Endothelial cell of umbilical vein (primary cell): ENCODE results near the gene CA11. TPM values are rescaled to one million over a fixed set of nuclear protein-coding genes. Genes with fewer than 3 reads are reported as not detected.

Source experiments
- BruUV-seq: library from RNA; stranded (reverse); fragments of 400-500 nt; replicated peaks from 2 replicates; lab custom pipeline; 2021; lab: Mats Ljungman, UMichigan
- CTCF ChIA-PET: fragments of 300-600, 350-600 bp; sonication (Branson Sonifier 250); formaldehyde crosslinking; loops from one replicate; lab custom pipeline; 2021; ENCODE audit warnings: antibody characterized with exemption, inconsistent platforms; lab: Charles Lee
- POLR2A ChIA-PET: fragments of 300-600, 350-600 bp; sonication (Branson Sonifier 250); formaldehyde crosslinking; loops from one replicate; lab custom pipeline; 2021; ENCODE audit warnings: antibody characterized with exemption, inconsistent platforms; lab: Charles Lee
- DNase-seq: peaks from one replicate; pipeline ENCODE4 v3.0.0-alpha.2; 2011; ENCODE audit warnings: low read depth, low spot score
- FAIRE-seq: peaks from 2 replicates; lab custom pipeline; 2011; peaks lifted over from hg19 to GRCh38; lab: Jason Lieb, UNC
- H2AFZ ChIP-seq: 2 replicates; pipeline ENCODE4 v1.6.0; 2012; ENCODE audit warnings: low read depth, low read length, control low read depth, inconsistent platforms
- H3K27ac ChIP-seq: 2 replicates; pipeline ENCODE4 v1.5.1; 2011; ENCODE audit warnings: low read depth, mild to moderate bottlenecking, control low read depth, low read length, moderate library complexity; ENCODE audit not compliant: insufficient read depth
- H3K27me3 ChIP-seq, 2 experiments: 2 replicates each; pipeline versions ENCODE4 v1.6.0 to v1.6.1; 2011; ENCODE audit warnings: low read length in 2 of 2, mixed read lengths in 1 of 2; ENCODE audit not compliant: control insufficient read depth in 2 of 2, insufficient read depth in 2 of 2
- H3K36me3 ChIP-seq, 2 experiments: 2 replicates in 1 of 2; 3 replicates in 1 of 2; pipeline ENCODE4 v1.5.1; 2011; ENCODE audit warnings: low read length in 2 of 2, mild to moderate bottlenecking in 1 of 2, moderate library complexity in 1 of 2; ENCODE audit not compliant: control insufficient read depth in 2 of 2, insufficient read depth in 2 of 2; ENCODE audit errors: extremely low read depth in 1 of 2
- H3K4me1 ChIP-seq: 3 replicates; pipeline ENCODE4 v1.5.1; 2011; ENCODE audit warnings: mild to moderate bottlenecking, low read length; ENCODE audit not compliant: control insufficient read depth, insufficient read depth; ENCODE audit errors: extremely low read depth
- H3K4me2 ChIP-seq: 2 replicates; pipeline ENCODE4 v1.6.1; 2011; ENCODE audit warnings: low read length, control low read depth, mixed read lengths; ENCODE audit not compliant: insufficient read depth
- H3K4me3 ChIP-seq, 3 experiments: fragments of 200-600 bp in 1 of 3; sonication (generic), shearing (Covaris generic) in 1 of 3; replicated peaks in 1 of 3; 2 replicates each; pipeline ENCODE4 v1.5.1; 2011 to 2016; ENCODE audit warnings: control low read depth in 3 of 3, low read length in 3 of 3, mild to moderate bottlenecking in 2 of 3, inconsistent platforms in 1 of 3, low read depth in 1 of 3, moderate library complexity in 1 of 3; ENCODE audit not compliant: insufficient read depth in 1 of 3
- H3K79me2 ChIP-seq: 2 replicates; pipeline ENCODE4 v1.6.0; 2012; ENCODE audit warnings: low read length, inconsistent platforms; ENCODE audit not compliant: control insufficient read depth, insufficient read depth
- H3K9ac ChIP-seq: replicated peaks from 2 replicates; pipeline ENCODE3; 2011; ENCODE audit warnings: low read length, control low read depth; ENCODE audit not compliant: insufficient read depth; ENCODE audit errors: extremely low read depth
- H3K9me1 ChIP-seq: replicated peaks from 3 replicates; pipeline ENCODE4 v1.6.0; 2011; ENCODE audit warnings: mild to moderate bottlenecking, low read length; ENCODE audit not compliant: control insufficient read depth, insufficient read depth; ENCODE audit errors: extremely low read depth
- H3K9me3 ChIP-seq: replicated peaks from 2 replicates; pipeline ENCODE4 v1.5.1; 2012; ENCODE audit warnings: low read length, inconsistent platforms; ENCODE audit not compliant: control insufficient read depth, insufficient read depth
- H4K20me1 ChIP-seq: replicated peaks from 2 replicates; pipeline ENCODE3; 2011; ENCODE audit warnings: mild to moderate bottlenecking, low read length; ENCODE audit not compliant: control insufficient read depth, insufficient read depth; ENCODE audit errors: extremely low read depth
- EZH2 ChIP-seq: IDR thresholded peaks from 2 replicates; pipeline ENCODE4 v1.6.1; 2012; ENCODE audit warnings: borderline replicate concordance, low read depth, mild to moderate bottlenecking, moderate library complexity, low read length, inconsistent platforms; ENCODE audit not compliant: severe bottlenecking
- FOS ChIP-seq: IDR thresholded peaks from 2 replicates; pipeline ENCODE4 v1.6.1; 2011; ENCODE audit warnings: mild to moderate bottlenecking, low read length, moderate library complexity, borderline replicate concordance; ENCODE audit not compliant: insufficient read depth
- GATA2 ChIP-seq: IDR thresholded peaks from 2 replicates; pipeline ENCODE4 v1.7.0; 2011; ENCODE audit warnings: low read depth, mild to moderate bottlenecking, moderate library complexity, mixed read lengths, low read length; ENCODE audit not compliant: insufficient read length, insufficient read depth
- JUN ChIP-seq: IDR thresholded peaks from 2 replicates; pipeline ENCODE4 v1.6.1; 2011; ENCODE audit warnings: borderline replicate concordance, low read depth; ENCODE audit not compliant: insufficient read length, insufficient read depth
- MAX ChIP-seq: IDR thresholded peaks from 2 replicates; pipeline ENCODE4 v1.6.1; 2011; ENCODE audit not compliant: insufficient read depth, insufficient read length
- MYC ChIP-seq: IDR thresholded peaks from one replicate; pipeline ENCODE4 v1.6.1; 2011; ENCODE audit warnings: mild to moderate bottlenecking, low read depth, low read length
- POLR2A ChIP-seq: IDR thresholded peaks from 2 replicates; pipeline ENCODE4 v1.6.1; 2012; ENCODE audit warnings: low read depth, mild to moderate bottlenecking, control low read depth, low read length
- POLR2AphosphoS5 ChIP-seq: IDR thresholded peaks from 2 replicates; pipeline ENCODE4 v1.6.1; 2012; ENCODE audit warnings: low read depth, mild to moderate bottlenecking, control low read depth, low read length, moderate library complexity; ENCODE audit not compliant: insufficient read depth
- dilution Hi-C: fragments of 300-500 bp; cut with MboI; formaldehyde crosslinking; loops from one replicate; pipeline ENCODE4 v1.15.0; 2019; ENCODE audit warnings: low sequenced_read_pairs; ENCODE audit not compliant: extremely low pct_ligation_motif_present
- intact Hi-C: fragments of 100-400 bp; cut with micrococcal nuclease; formaldehyde crosslinking; loops from one replicate; pipeline ENCODE4 v1.10.0; 2022
- polyA plus RNA-seq, 4 experiments: library from polyadenylated mRNA; depleted of rRNA in 3 of 4; stranded (reverse) in 3 of 4; unstranded in 1 of 4; fragments of >200 nt; gene quantifications; 2 replicates each; pipeline versions ENCODE4 v1.2.1 to v1.2.3, GENCODE V29; 2011 to 2012; ENCODE audit warnings: missing spikeins in 1 of 4
- total RNA-seq: library from RNA; stranded (reverse); gene quantifications from 2 replicates; pipeline ENCODE4 v1.2.3, GENCODE V29; 2021
- TF ChIP-seq, protein P1 (sequence below), 2 donors: IDR thresholded peaks; 1 replicate in 1 of 2; 2 replicates in 1 of 2; pipeline ENCODE4 v1.5.1; 2011; ENCODE audit warnings: low read length in 2 of 2, mild to moderate bottlenecking in 2 of 2, moderate library complexity in 2 of 2, control low read depth in 1 of 2, inconsistent platforms in 1 of 2, low read depth in 1 of 2; ENCODE audit not compliant: insufficient read depth in 1 of 2; ENCODE audit errors: extremely low read depth in 1 of 2

Gene CA11
- total and polyA plus RNA-seq, 2 donors (not counting 3 experiments of a cell fraction or from before 2014, with no cell fraction given) = 2.8 to 4.7 TPM

GRCh38 chr19:48625891-48626327 is 20.1 kb downstream of the CA11 start:
- Histone ChIP-seq H3K4me3 (no peak overlapping the region), H3K27me3 (no peaks in the 10 kb centered on the region), H3K4me2 (no peak overlapping the region), H3K9me3 (no peaks in the 10 kb centered on the region), H2AFZ (no peak overlapping the region), H3K9ac (no peak overlapping the region), H3K36me3 (peaks cover 0 to 2% of the 10 kb centered on the region in 2 experiments), H3K27ac (no peak overlapping the region), H3K4me1 (peaks cover 16% of the 10 kb centered on the region), H3K79me2 (no peaks in the 10 kb centered on the region), H4K20me1 (no peaks in the 10 kb centered on the region), H3K9me1 (no peaks in the 10 kb centered on the region)
- no peak for FAIRE-seq
- TF ChIP-seq JUN (no peak), POLR2A (no peak), EZH2 (no peak), FOS (no peak), GATA2 (no peak), MYC (no peak), MAX (no peak), POLR2AphosphoS5 (no peak)
- TF ChIP-seq, protein P1, sequence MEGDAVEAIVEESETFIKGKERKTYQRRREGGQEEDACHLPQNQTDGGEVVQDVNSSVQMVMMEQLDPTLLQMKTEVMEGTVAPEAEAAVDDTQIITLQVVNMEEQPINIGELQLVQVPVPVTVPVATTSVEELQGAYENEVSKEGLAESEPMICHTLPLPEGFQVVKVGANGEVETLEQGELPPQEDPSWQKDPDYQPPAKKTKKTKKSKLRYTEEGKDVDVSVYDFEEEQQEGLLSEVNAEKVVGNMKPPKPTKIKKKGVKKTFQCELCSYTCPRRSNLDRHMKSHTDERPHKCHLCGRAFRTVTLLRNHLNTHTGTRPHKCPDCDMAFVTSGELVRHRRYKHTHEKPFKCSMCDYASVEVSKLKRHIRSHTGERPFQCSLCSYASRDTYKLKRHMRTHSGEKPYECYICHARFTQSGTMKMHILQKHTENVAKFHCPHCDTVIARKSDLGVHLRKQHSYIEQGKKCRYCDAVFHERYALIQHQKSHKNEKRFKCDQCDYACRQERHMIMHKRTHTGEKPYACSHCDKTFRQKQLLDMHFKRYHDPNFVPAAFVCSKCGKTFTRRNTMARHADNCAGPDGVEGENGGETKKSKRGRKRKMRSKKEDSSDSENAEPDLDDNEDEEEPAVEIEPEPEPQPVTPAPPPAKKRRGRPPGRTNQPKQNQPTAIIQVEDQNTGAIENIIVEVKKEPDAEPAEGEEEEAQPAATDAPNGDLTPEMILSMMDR (IDR thresholded peaks at IDR 0.05; ENCODE audit: extremely low read depth in 1 of 2, insufficient read depth in 1 of 2, low read depth in 1 of 2, low read length in 2 of 2) = no peak
- dilution Hi-C loops = no loop called here
- ChIA-PET POLR2A (no interaction called here), CTCF (interaction anchor here (0.7 kb wide), 1 partner anchor 37 kb away, joined by 3 read pairs; no protein-coding TSS in a partner anchor)
- intact Hi-C loops = no loop called here
- no peak for DNase-seq
- BruUV-seq = no TSS peak
